Vagina (tissue), 2 donors: ENCODE data around the gene WWOX. TPM values are rescaled to one million over a fixed set of nuclear protein-coding genes. Genes with fewer than 3 reads are reported as not detected.

ENCODE experiments used
- DNase-seq, 2 donors: peaks; one replicate each; pipeline ENCODE4 v3.0.0-alpha.2; 2017; ENCODE audit errors: extremely low spot score in 2 of 2
- H3K27ac ChIP-seq: fragments of 200-600 bp; sonication (generic); one replicate; pipeline ENCODE4 v1.5.1; 2019
- H3K27me3 ChIP-seq: fragments of 200-600 bp; sonication (generic); one replicate; pipeline ENCODE4 v1.5.1; 2019
- H3K36me3 ChIP-seq, 2 donors: fragments of 200-600 bp; sonication (generic); one replicate each; pipeline ENCODE4 v1.5.1; 2017 to 2019
- H3K4me1 ChIP-seq: fragments of 200-600 bp; sonication (generic); one replicate; pipeline ENCODE4 v1.5.1; 2019
- H3K4me3 ChIP-seq, 2 donors: fragments of 200-600 bp; sonication (generic); 1 replicate in 1 of 2; 2 replicates in 1 of 2; pipeline ENCODE4 v1.5.1; 2016 to 2019
- H3K9me3 ChIP-seq: fragments of 200-600 bp; sonication (generic); one replicate; pipeline ENCODE4 v1.5.1; 2019
- POLR2A ChIP-seq, 2 donors: fragments of 450-650 bp; IDR thresholded peaks; one replicate each; pipeline ENCODE4 v1.6.1; 2017; ENCODE audit warnings: antibody characterized with exemption in 2 of 2, mild to moderate bottlenecking in 2 of 2, moderate library complexity in 2 of 2
- POLR2AphosphoS5 ChIP-seq, 2 donors: sonication (generic); formaldehyde crosslinking; IDR thresholded peaks; one replicate each; pipeline ENCODE4 v1.9.0; 2017; ENCODE audit warnings: antibody characterized with exemption in 2 of 2, mild to moderate bottlenecking in 2 of 2, low read depth in 1 of 2; ENCODE audit not compliant: insufficient read depth in 1 of 2
- intact Hi-C: fragments of 100-400 bp; cut with DNase I; formaldehyde crosslinking; loops from one replicate; pipeline ENCODE4 v1.15.1; 2023
- total RNA-seq: library from RNA; depleted of rRNA; stranded (reverse); fragments of >200 nt; gene quantifications from one replicate; pipeline ENCODE4 v1.2.3, GENCODE V29; 2016
- TF ChIP-seq, protein P1 (sequence below), 3 experiments: fragments of 450-650 bp in 2 of 3; fragments of 200-600 bp in 1 of 3; sonication (generic) in 1 of 3; IDR thresholded peaks; one replicate each; pipeline ENCODE4 v1.5.1; 2017 to 2019; ENCODE audit warnings: antibody characterized with exemption in 3 of 3, mild to moderate bottlenecking in 2 of 3, moderate library complexity in 2 of 3

The WWOX gene
- total RNA-seq, 1 donor from 2014 or later: 33.1 TPM

DNA sequence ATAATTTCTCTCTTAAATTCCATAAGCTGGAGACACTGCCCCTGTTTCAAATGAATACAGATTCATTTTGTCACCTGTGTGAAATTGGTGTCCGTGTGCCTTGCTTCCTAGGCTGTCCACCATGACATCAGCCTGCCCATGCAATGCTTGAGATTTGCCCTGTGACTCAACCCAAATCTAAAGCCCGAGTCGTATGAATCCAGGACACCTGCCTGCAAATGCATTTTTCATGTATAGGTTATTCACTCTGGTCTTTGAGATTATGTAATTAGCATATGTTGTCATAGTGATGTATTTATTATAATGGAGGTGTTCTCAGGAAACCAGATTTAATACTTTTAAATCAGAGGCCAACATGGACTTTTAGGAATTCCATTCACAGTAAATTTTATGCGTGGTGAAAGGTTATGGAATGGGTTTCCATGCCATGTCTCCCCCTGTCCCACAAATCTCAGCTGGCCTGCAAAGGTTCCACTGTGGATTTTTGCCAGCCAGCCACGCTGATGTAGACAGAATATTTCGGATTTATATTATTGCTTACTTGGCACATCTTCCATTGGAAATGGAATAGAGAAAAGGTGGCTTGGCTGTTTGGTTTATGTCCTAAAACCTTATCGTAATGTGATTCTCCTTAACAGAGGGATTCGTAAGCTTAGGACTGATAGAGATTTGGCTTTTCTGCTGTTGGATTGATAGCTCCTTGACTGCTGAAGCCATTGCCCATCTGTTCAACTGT lies 551.1 kb downstream of the WWOX start:
- TF ChIP-seq POLR2A (IDR thresholded peaks at IDR 0.05) (no peak), POLR2AphosphoS5 (IDR thresholded peaks at IDR 0.05; ENCODE audit: insufficient read depth in 1 of 2, low read depth in 1 of 2) (no peak)
- TF ChIP-seq, protein P1, sequence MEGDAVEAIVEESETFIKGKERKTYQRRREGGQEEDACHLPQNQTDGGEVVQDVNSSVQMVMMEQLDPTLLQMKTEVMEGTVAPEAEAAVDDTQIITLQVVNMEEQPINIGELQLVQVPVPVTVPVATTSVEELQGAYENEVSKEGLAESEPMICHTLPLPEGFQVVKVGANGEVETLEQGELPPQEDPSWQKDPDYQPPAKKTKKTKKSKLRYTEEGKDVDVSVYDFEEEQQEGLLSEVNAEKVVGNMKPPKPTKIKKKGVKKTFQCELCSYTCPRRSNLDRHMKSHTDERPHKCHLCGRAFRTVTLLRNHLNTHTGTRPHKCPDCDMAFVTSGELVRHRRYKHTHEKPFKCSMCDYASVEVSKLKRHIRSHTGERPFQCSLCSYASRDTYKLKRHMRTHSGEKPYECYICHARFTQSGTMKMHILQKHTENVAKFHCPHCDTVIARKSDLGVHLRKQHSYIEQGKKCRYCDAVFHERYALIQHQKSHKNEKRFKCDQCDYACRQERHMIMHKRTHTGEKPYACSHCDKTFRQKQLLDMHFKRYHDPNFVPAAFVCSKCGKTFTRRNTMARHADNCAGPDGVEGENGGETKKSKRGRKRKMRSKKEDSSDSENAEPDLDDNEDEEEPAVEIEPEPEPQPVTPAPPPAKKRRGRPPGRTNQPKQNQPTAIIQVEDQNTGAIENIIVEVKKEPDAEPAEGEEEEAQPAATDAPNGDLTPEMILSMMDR (IDR thresholded peaks at IDR 0.05): no peak
- no peak overlapping the region for H3K4me3 ChIP-seq
- H3K9me3 ChIP-seq: no peaks in the 10 kb centered on the region
- no peaks in the 10 kb centered on the region for H3K27me3 ChIP-seq
- intact Hi-C loops: no loop called here
- peaks cover 10% of the 10 kb centered on the region for H3K4me1 ChIP-seq
- H3K27ac ChIP-seq: no peak overlapping the region
- no peaks in the 10 kb centered on the region for H3K36me3 ChIP-seq
- no peak for DNase-seq

DNA sequence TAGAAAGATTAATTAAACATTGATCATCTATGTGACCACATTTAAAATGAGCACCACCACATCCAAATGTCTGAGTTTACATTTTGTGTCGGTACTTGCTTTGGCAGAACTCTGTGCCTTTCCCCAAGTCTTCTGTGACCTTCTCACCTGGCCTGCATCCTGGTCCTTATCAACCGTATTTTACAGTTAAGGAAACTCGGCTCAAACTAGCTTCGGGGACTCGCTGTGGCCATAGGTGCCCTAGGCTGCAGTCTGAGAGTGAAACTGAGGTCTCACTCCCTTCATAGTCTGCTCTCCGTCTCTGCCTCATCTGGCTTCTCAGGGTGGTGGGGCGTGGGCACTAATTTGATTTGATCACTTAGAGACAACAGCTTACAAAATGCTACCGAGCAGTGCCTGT lies 555.5 kb downstream of the WWOX start:
- no peaks in the 10 kb centered on the region for H3K27me3 ChIP-seq
- H3K36me3 ChIP-seq: no peaks in the 10 kb centered on the region
- H3K4me1 ChIP-seq: no peaks in the 10 kb centered on the region
- TF ChIP-seq POLR2AphosphoS5 (IDR thresholded peaks at IDR 0.05; ENCODE audit: insufficient read depth in 1 of 2, low read depth in 1 of 2): no peak
- H3K4me3 ChIP-seq: no peak overlapping the region
- H3K9me3 ChIP-seq: no peaks in the 10 kb centered on the region
- DNase-seq: no peak
- H3K27ac ChIP-seq: no peak overlapping the region
- intact Hi-C loops: no loop called here

DNA sequence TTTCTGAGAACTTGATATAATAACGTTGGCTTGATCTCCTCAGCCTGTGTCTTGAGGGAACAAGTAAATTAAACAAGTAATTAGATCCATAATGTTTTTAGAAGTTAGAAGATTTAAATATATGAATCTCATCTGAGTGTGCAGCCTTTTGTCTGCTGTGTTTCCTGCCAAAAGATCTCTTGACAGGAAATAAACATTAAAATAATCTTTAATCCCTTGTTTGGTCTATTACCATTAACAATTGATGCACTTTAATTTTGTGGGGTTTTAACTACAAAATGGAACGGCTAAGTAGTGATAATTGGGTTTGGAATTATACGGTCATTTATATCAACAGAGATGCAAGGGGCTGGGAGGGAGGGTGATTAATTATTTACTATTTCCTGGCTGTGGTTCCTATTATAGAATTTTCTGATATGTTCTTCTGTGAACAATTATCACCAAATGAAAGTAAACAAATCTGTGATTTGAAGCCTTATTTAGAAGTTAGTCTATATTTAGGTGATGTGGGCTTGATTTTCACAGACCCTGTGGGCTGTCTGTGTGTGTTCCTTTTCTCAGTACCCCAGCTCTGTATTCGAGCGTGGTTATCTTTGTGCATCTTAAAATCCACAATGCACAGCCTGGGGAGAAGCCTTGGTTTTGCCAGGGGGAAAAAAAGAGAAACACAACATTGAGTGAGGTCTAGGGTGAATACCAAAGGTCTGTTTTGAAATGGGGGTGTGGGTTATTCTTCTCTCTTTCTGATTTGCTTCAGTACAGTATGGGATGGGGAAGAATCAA lies 556.1 kb downstream of the WWOX start:
- H3K27me3 ChIP-seq: no peaks in the 10 kb centered on the region
- H3K36me3 ChIP-seq: no peaks in the 10 kb centered on the region
- no peaks in the 10 kb centered on the region for H3K4me1 ChIP-seq
- DNase-seq: no peak
- peaks cover 3% of the 10 kb centered on the region for H3K9me3 ChIP-seq
- intact Hi-C loops: no loop called here
- no peak overlapping the region for H3K4me3 ChIP-seq
- no peak overlapping the region for H3K27ac ChIP-seq
- TF ChIP-seq, protein P1 (IDR thresholded peaks at IDR 0.05): no peak
- TF ChIP-seq POLR2A (IDR thresholded peaks at IDR 0.05): no peak
- no peak for TF ChIP-seq POLR2AphosphoS5 (IDR thresholded peaks at IDR 0.05; ENCODE audit: insufficient read depth in 1 of 2, low read depth in 1 of 2)

DNA sequence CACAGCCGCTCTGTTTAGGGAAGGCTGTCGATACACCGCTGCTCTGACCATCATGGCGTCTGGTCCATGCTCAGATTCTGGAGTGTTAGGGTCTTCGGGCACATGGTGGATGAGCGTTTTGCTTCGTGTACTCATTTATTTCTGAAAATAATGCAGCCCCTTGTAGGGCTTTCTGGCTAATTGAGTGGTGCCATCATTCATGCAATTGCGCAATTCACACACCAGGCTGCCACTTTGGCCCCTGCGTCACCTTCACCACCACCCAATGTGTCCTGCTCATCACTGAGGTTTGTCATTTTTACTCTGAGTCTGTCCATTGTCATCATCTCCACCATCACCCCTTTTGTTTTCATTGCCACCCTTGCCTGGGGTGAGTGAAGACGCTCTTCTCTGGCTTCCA lies 557.4 kb downstream of the WWOX start:
- no peak for DNase-seq
- TF ChIP-seq, protein P1 (IDR thresholded peaks at IDR 0.05): no peak

DNA sequence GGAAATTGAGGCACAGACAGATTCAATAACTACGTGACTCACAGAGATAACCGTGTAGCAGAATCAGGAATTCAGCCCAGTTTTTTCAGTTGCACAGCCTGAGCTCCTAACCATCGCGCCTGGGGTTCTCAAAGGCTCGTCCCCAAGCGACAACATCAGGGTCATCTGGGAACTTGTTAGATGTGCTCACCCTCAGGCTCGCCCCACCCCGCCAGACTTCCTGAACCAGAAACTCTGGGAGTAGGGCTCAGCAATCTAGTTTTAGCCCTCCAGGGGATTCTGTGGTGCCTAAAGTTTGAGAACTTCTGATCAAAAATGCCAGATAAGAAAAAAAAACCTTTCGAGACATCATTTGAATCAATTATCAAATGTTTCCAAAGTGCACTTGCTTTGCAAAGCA lies 559.8 kb downstream of the WWOX start:
- Histone ChIP-seq H3K36me3 (no peaks in the 10 kb centered on the region), H3K27ac (no peak overlapping the region), H3K9me3 (peaks cover 3% of the 10 kb centered on the region), H3K4me3 (no peak overlapping the region), H3K4me1 (no peaks in the 10 kb centered on the region), H3K27me3 (no peaks in the 10 kb centered on the region)
- TF ChIP-seq, protein P1 (IDR thresholded peaks at IDR 0.05): no peak
- TF ChIP-seq POLR2A (IDR thresholded peaks at IDR 0.05) (no peak), POLR2AphosphoS5 (IDR thresholded peaks at IDR 0.05; ENCODE audit: insufficient read depth in 1 of 2, low read depth in 1 of 2) (no peak)
- intact Hi-C loops: no loop called here
- DNase-seq: no peak

More for the DNA sequence above, 557.4 kb downstream of the WWOX start:
- Histone ChIP-seq H3K27me3 (no peaks in the 10 kb centered on the region), H3K4me3 (no peak overlapping the region), H3K4me1 (no peaks in the 10 kb centered on the region), H3K27ac (no peak overlapping the region), H3K9me3 (peaks cover 3% of the 10 kb centered on the region), H3K36me3 (no peaks in the 10 kb centered on the region)
- intact Hi-C loops: no loop called here
